Measurements from ENCODE around the gene TAP1.

Gene TAP1

DNA sequence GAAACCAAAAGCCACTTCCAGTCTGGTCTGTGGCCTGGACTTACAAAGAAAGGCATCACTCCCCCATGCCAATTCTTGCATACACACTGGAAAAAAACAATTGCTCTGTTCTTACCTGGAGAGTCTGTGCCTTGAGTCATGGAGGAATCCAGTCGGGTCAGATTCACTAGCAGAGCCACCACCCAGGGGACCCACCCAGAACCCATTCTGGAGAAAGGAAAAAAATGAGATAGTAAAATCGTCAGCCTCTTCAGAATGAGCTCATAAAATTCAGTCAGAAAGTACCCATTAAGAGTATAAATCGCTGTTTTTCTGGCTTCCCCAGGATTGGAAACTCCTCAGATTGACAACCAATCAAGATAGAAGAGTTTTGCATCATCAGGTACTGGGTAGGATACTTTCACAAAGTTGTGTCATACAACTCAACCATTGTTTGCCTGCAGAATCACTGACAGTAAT lies 36.7 kb downstream of the TAP1 start, which contains the start of gene HLA-DOB:
HLA-DOB (minus strand) TSS at position 257 of the 459 bp plus-strand sequence; CDS start at position 206, 51 bp downstream.
- peaks cover 33% of the 10 kb centered on the region for H3K4me1 ChIP-seq (ENCODE audit: low read length)
- H3K27me3 ChIP-seq (ENCODE audit: low read depth, low read length): no peaks in the 10 kb centered on the region
- no peaks in the 10 kb centered on the region for H4K20me1 ChIP-seq (ENCODE audit: insufficient read depth, low read length)
- peak within 1 kb of the TSS; percentile 79 for H3K27ac ChIP-seq (ENCODE audit: low read length)
- H3K4me2 ChIP-seq (ENCODE audit: low read length): peak within 1 kb of the TSS; percentile 93
- no peaks in the 10 kb centered on the region for H3K9me3 ChIP-seq (ENCODE audit: insufficient read depth, low read length)
- peak within 1 kb of the TSS; percentile 60 for H3K9ac ChIP-seq (ENCODE audit: low read length)
- peaks cover 13% of the 10 kb centered on the region for H3K36me3 ChIP-seq (replicated peaks; ENCODE audit: low read depth, low read length)
- H2AFZ ChIP-seq (ENCODE audit: low read depth, low read length): peak within 1 kb of the TSS; percentile 91
- no peaks in the 10 kb centered on the region for H3K79me2 ChIP-seq (ENCODE audit: low read length)
- TF ChIP-seq, protein P1, sequence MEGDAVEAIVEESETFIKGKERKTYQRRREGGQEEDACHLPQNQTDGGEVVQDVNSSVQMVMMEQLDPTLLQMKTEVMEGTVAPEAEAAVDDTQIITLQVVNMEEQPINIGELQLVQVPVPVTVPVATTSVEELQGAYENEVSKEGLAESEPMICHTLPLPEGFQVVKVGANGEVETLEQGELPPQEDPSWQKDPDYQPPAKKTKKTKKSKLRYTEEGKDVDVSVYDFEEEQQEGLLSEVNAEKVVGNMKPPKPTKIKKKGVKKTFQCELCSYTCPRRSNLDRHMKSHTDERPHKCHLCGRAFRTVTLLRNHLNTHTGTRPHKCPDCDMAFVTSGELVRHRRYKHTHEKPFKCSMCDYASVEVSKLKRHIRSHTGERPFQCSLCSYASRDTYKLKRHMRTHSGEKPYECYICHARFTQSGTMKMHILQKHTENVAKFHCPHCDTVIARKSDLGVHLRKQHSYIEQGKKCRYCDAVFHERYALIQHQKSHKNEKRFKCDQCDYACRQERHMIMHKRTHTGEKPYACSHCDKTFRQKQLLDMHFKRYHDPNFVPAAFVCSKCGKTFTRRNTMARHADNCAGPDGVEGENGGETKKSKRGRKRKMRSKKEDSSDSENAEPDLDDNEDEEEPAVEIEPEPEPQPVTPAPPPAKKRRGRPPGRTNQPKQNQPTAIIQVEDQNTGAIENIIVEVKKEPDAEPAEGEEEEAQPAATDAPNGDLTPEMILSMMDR (IDR thresholded peaks at IDR 0.05; ENCODE audit: low read depth, low read length): no peak
- no peak for TF ChIP-seq EZH2phosphoT487 (IDR thresholded peaks at IDR 0.05; ENCODE audit: low read depth)
- H3K4me3 ChIP-seq (ENCODE audit: low read length): peak within 1 kb of the TSS; percentile 76

DNA sequence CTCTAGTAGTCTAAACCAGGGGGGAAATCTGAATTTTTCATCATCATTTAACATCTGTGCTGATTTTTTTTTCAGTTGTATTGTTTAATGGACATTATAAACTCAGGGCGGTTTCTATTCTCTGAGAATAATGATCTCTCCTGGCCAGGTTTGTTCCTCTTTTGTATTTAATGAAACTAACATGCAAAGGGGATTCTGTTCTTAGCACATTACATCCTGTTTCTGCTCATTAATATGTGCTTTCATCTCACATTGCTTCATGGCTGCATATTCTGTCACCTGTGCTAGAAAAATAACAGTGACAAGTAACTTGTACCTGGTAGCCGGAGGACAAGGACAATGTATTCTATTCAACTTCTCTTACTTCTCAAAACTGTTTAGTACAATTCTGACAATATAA lies 37.5 kb downstream of the TAP1 start:
- H3K9me3 ChIP-seq (ENCODE audit: insufficient read depth, low read length): no peaks in the 10 kb centered on the region
- H3K36me3 ChIP-seq (replicated peaks; ENCODE audit: low read depth, low read length): peaks cover 13% of the 10 kb centered on the region
- peak overlapping the region; percentile 79 for H3K27ac ChIP-seq (ENCODE audit: low read length)
- H3K4me2 ChIP-seq (ENCODE audit: low read length): peak overlapping the region; percentile 93
- H3K27me3 ChIP-seq (ENCODE audit: low read depth, low read length): no peaks in the 10 kb centered on the region
- H3K4me3 ChIP-seq (ENCODE audit: low read length): peak overlapping the region; percentile 76
- TF ChIP-seq, protein P1 (IDR thresholded peaks at IDR 0.05; ENCODE audit: low read depth, low read length): no peak
- no peak for TF ChIP-seq EZH2phosphoT487 (IDR thresholded peaks at IDR 0.05; ENCODE audit: low read depth)
- H3K4me1 ChIP-seq (ENCODE audit: low read length): peaks cover 26% of the 10 kb centered on the region
- H3K79me2 ChIP-seq (ENCODE audit: low read length): no peaks in the 10 kb centered on the region
- no peak overlapping the region for H2AFZ ChIP-seq (ENCODE audit: low read depth, low read length)
- H4K20me1 ChIP-seq (ENCODE audit: insufficient read depth, low read length): no peaks in the 10 kb centered on the region
- peak overlapping the region; percentile 60 for H3K9ac ChIP-seq (ENCODE audit: low read length)

DNA sequence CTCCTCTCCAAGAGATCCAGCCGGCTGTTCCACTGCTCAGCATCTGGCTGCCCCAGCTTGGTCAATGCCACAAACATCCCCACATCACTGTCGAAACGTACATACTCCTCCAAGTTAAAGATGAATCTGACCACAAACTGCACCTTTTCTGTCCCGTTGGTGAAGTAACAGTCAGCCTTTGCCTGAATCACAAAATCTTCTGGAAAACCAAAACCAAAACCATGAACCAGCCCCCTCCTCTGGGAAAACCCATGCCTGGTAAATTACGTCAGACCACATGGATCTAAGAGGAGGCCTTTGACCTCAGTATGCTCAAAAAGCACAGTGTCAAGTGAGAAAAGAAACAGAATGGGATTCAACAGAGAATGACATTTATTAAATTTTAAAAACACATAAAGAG lies 38.4 kb downstream of the TAP1 start:
- H3K9me3 ChIP-seq (ENCODE audit: insufficient read depth, low read length): no peaks in the 10 kb centered on the region
- peak overlapping the region; percentile 76; the same call in 1 of the 2 replicates for H3K4me3 ChIP-seq (ENCODE audit: low read length)
- peak overlapping the region; percentile 40; the same call in 1 of the 2 replicates for H3K9ac ChIP-seq (ENCODE audit: low read length)
- H3K36me3 ChIP-seq (replicated peaks; ENCODE audit: low read depth, low read length): peaks cover 13% of the 10 kb centered on the region
- no peaks in the 10 kb centered on the region for H4K20me1 ChIP-seq (ENCODE audit: insufficient read depth, low read length)
- no peaks in the 10 kb centered on the region for H3K27me3 ChIP-seq (ENCODE audit: low read depth, low read length)
- H3K4me2 ChIP-seq (ENCODE audit: low read length): peak overlapping the region; percentile 93
- H3K27ac ChIP-seq (ENCODE audit: low read length): peak overlapping the region; percentile 79; the same call in 1 of the 2 replicates
- peaks cover 26% of the 10 kb centered on the region for H3K4me1 ChIP-seq (ENCODE audit: low read length)
- no peaks in the 10 kb centered on the region for H3K79me2 ChIP-seq (ENCODE audit: low read length)
- no peak overlapping the region for H2AFZ ChIP-seq (ENCODE audit: low read depth, low read length)
- TF ChIP-seq, protein P1 (IDR thresholded peaks at IDR 0.05; ENCODE audit: low read depth, low read length): no peak
- TF ChIP-seq EZH2phosphoT487 (IDR thresholded peaks at IDR 0.05; ENCODE audit: low read depth): no peak

DNA sequence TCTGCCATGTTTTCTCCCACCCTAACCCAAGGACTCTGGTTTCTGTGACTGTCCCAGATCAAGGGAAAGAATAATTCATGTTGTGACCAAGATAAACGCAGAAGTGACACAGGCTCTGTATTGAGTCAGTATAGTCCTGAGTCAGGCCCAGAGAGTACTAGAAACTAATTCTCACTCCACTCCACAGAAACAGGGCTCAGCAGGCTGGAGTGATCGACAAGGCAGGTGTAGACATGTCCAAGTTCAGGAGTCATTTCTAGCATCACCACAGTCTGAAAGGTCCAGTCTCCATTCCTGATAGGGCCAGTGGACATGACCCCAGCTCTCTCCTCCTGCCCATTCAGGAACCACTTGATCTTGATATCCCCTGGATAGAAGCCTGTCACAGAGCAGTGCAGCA lies 39.4 kb downstream of the TAP1 start:
- H3K9ac ChIP-seq (ENCODE audit: low read length): no peak overlapping the region
- H2AFZ ChIP-seq (ENCODE audit: low read depth, low read length): no peak overlapping the region
- no peaks in the 10 kb centered on the region for H3K79me2 ChIP-seq (ENCODE audit: low read length)
- peaks cover 26% of the 10 kb centered on the region for H3K4me1 ChIP-seq (ENCODE audit: low read length)
- no peaks in the 10 kb centered on the region for H3K9me3 ChIP-seq (ENCODE audit: insufficient read depth, low read length)
- no peaks in the 10 kb centered on the region for H3K27me3 ChIP-seq (ENCODE audit: low read depth, low read length)
- H3K4me2 ChIP-seq (ENCODE audit: low read length): no peak overlapping the region
- no peaks in the 10 kb centered on the region for H4K20me1 ChIP-seq (ENCODE audit: insufficient read depth, low read length)
- H3K4me3 ChIP-seq (ENCODE audit: low read length): no peak overlapping the region
- H3K36me3 ChIP-seq (replicated peaks; ENCODE audit: low read depth, low read length): peaks cover 13% of the 10 kb centered on the region
- no peak for TF ChIP-seq EZH2phosphoT487 (IDR thresholded peaks at IDR 0.05; ENCODE audit: low read depth)
- TF ChIP-seq, protein P1 (IDR thresholded peaks at IDR 0.05; ENCODE audit: low read depth, low read length): no peak
- H3K27ac ChIP-seq (ENCODE audit: low read length): no peak overlapping the region
